HFF-Myc (cell line): ENCODE measurements around the gene SMYD2.

Source experiments
- DNase-seq: peaks from one replicate; pipeline ENCODE4 v3.0.0-alpha.2; 2011; ENCODE audit warnings: low read depth; ENCODE audit errors: extremely low read depth
- H3K4me3 ChIP-seq: replicated peaks from 2 replicates; pipeline ENCODE4 v1.5.1; 2011; ENCODE audit warnings: low read depth, mild to moderate bottlenecking, control low read depth, low read length
- CTCF ChIP-seq: IDR thresholded peaks from 2 replicates; pipeline ENCODE4 v1.5.1; 2012; ENCODE audit warnings: mild to moderate bottlenecking, low read depth, low read length, control low read depth; ENCODE audit errors: missing control alignments

The SMYD2 gene

GRCh38 chr1:214319938-214320337 is 39.0 kb downstream of the SMYD2 start:
- TF ChIP-seq CTCF = no peak
- no peak for DNase-seq
- no peak overlapping the region for H3K4me3 ChIP-seq

GRCh38 chr1:214321705-214322453 is 40.9 kb downstream of the SMYD2 start:
- no peak overlapping the region for H3K4me3 ChIP-seq
- TF ChIP-seq CTCF = no peak
- no peak for DNase-seq

- H3K4me3 ChIP-seq = no peak overlapping the region
- no peak for TF ChIP-seq CTCF
- no peak for DNase-seq
Observed at GRCh38 chr1:214324896-214325800, 44.2 kb downstream of the SMYD2 start.

GRCh38 chr1:214326406-214326805 is 45.4 kb downstream of the SMYD2 start:
- no peak for DNase-seq
- H3K4me3 ChIP-seq = no peak overlapping the region
- TF ChIP-seq CTCF = no peak

- no peak for DNase-seq
- no peak for TF ChIP-seq CTCF
Observed at GRCh38 chr1:214327514-214327913, 46.6 kb downstream of the SMYD2 start.

GRCh38 chr1:214328770-214329469 is 48.0 kb downstream of the SMYD2 start:
- no peak overlapping the region for H3K4me3 ChIP-seq
- peak; percentile 50 for DNase-seq
- peak; percentile 91 for TF ChIP-seq CTCF

More at GRCh38 chr1:214327514-214327913, 46.6 kb downstream of the SMYD2 start:
- H3K4me3 ChIP-seq = no peak overlapping the region
